GM12878 (cell line): Measurements from ENCODE around the gene PITPNC1. TPM values are rescaled to one million over a fixed set of nuclear protein-coding genes. Genes with fewer than 3 reads are reported as not detected.
A peak's percentile ranks its signal among the peaks of the same experiment; 100 is the strongest.

Experiments used
- ATF7 ChIP-seq: fragments of 450-650 bp; IDR thresholded peaks from 2 replicates; pipeline ENCODE4 v1.6.1; 2016; ENCODE audit warnings: low read depth, mild to moderate bottlenecking
- BHLHE40 ChIP-seq, 2 experiments: fragments of 450-650 bp in 1 of 2; IDR thresholded peaks; 2 replicates each; pipeline ENCODE4 v1.6.1; 2011 to 2017; ENCODE audit warnings: low read depth in 2 of 2, borderline replicate concordance in 1 of 2, improper control_type of control experiment in 1 of 2, low read length in 1 of 2, mild to moderate bottlenecking in 1 of 2
- CBX5 ChIP-seq: sonication (generic); IDR thresholded peaks from 2 replicates; pipeline ENCODE4 v1.6.1; 2016; ENCODE audit warnings: low read depth, moderate library complexity, mild to moderate bottlenecking, inconsistent platforms
- CEBPZ ChIP-seq: fragments of 150-350 bp; IDR thresholded peaks from 2 replicates; pipeline ENCODE4 v1.6.1; 2016; ENCODE audit warnings: low read depth, low read length
- CHD4 ChIP-seq: fragments of 200-600 bp; sonication (generic); IDR thresholded peaks from 2 replicates; pipeline ENCODE4 v1.6.1; 2016; ENCODE audit warnings: mild to moderate bottlenecking
- E2F4 ChIP-seq: IDR thresholded peaks from 2 replicates; pipeline ENCODE4 v1.6.1; 2012; ENCODE audit warnings: low read depth, low read length, improper control_type of control experiment
- EP300 ChIP-seq, 2 experiments: fragments of 150-350 bp in 1 of 2; IDR thresholded peaks; 2 replicates each; pipeline ENCODE4 v1.6.1; 2011 to 2012; ENCODE audit warnings: low read depth in 2 of 2, low read length in 2 of 2, borderline replicate concordance in 1 of 2, improper control_type of control experiment in 1 of 2, inconsistent platforms in 1 of 2; ENCODE audit not compliant: control insufficient read depth in 1 of 2
- EZH2 ChIP-seq: IDR thresholded peaks from 2 replicates; pipeline ENCODE4 v1.6.1; 2012; ENCODE audit warnings: low read depth, mild to moderate bottlenecking, control low read depth, inconsistent platforms, low read length, borderline replicate concordance; ENCODE audit not compliant: control insufficient read depth
- FOXK2 ChIP-seq: fragments of 450-650 bp; IDR thresholded peaks from 2 replicates; pipeline ENCODE4 v1.6.1; 2017; ENCODE audit warnings: mild to moderate bottlenecking, moderate library complexity
- IKZF2 ChIP-seq, 2 experiments: fragments of 450-650 bp; IDR thresholded peaks; 2 replicates each; pipeline ENCODE4 v1.6.1; 2017; ENCODE audit warnings: mild to moderate bottlenecking in 2 of 2, moderate library complexity in 2 of 2
- MTA2 ChIP-seq: fragments of 450-650 bp; IDR thresholded peaks from 2 replicates; pipeline ENCODE4 v1.6.1; 2016; ENCODE audit warnings: low read depth, mild to moderate bottlenecking, moderate library complexity
- MTA3 ChIP-seq: IDR thresholded peaks from 2 replicates; pipeline ENCODE4 v1.6.1; 2012; ENCODE audit warnings: low read length, inconsistent platforms, borderline replicate concordance
- MYC ChIP-seq: IDR thresholded peaks from 2 replicates; pipeline ENCODE4 v1.6.1; 2011; ENCODE audit warnings: mild to moderate bottlenecking, low read length, moderate library complexity, inconsistent platforms; ENCODE audit not compliant: insufficient read depth, insufficient replicate concordance, insufficient read length, severe bottlenecking
- NFIC ChIP-seq: IDR thresholded peaks from 2 replicates; pipeline ENCODE4 v1.6.1; 2012; ENCODE audit warnings: low read depth, mild to moderate bottlenecking, inconsistent platforms, low read length, moderate library complexity
- NFXL1 ChIP-seq: fragments of 450-650 bp; IDR thresholded peaks from 2 replicates; pipeline ENCODE4 v1.6.1; 2017; ENCODE audit warnings: antibody characterized with exemption, mild to moderate bottlenecking, borderline replicate concordance
- NR2C1 ChIP-seq: fragments of 450-650 bp; IDR thresholded peaks from 2 replicates; pipeline ENCODE4 v1.6.1; 2017; ENCODE audit warnings: antibody characterized with exemption, mild to moderate bottlenecking, moderate library complexity
- NR2F1 ChIP-seq: fragments of 450-650 bp; conservative IDR thresholded peaks from 2 replicates; pipeline ENCODE4 v1.6.1; 2017; ENCODE audit warnings: mild to moderate bottlenecking
- RAD21 ChIP-seq: IDR thresholded peaks from 2 replicates; pipeline ENCODE4 v1.6.1; 2011; ENCODE audit warnings: mild to moderate bottlenecking, low read depth, low read length, moderate library complexity; ENCODE audit not compliant: insufficient read depth
- SIX5 ChIP-seq: IDR thresholded peaks from 2 replicates; pipeline ENCODE4 v1.6.1; 2011; ENCODE audit warnings: mild to moderate bottlenecking, low read depth, low read length, moderate library complexity; ENCODE audit not compliant: severe bottlenecking
- WRNIP1 ChIP-seq: IDR thresholded peaks from 2 replicates; pipeline ENCODE4 v1.6.1; 2011; ENCODE audit warnings: low read depth, low read length, improper control_type of control experiment, borderline replicate concordance
- ZBTB11 ChIP-seq: fragments of 450-650 bp; formaldehyde crosslinking; IDR thresholded peaks from 2 replicates; pipeline ENCODE4 v1.5.0; 2022; ENCODE audit warnings: mild to moderate bottlenecking, missing genetic modification characterization
- ZNF24 ChIP-seq: fragments of 450-650 bp; IDR thresholded peaks from 2 replicates; pipeline ENCODE4 v1.6.1; 2017; ENCODE audit warnings: antibody characterized with exemption, mild to moderate bottlenecking
- polyA plus RNA-seq, 11 experiments: library from polyadenylated mRNA; depleted of rRNA in 4 of 11; unstranded in 6 of 11; stranded (reverse) in 5 of 11; fragments of >200 nt; fragmentation: Nextera tagmentation in 4 of 11; fragmentation: Illumina TruSeq in 1 of 11; extraction: Ambion mirVana in 4 of 11; extraction: Trizol in 1 of 11; gene quantifications; 1 replicate in 1 of 11; 2 replicates in 10 of 11; pipeline versions ENCODE4 v1.2.1 to v1.2.3, GENCODE V29; 2011 to 2016; ENCODE audit warnings: inconsistent platforms in 2 of 11, missing spikeins in 2 of 11, low read depth in 1 of 11
- total RNA-seq, 4 experiments: library from RNA; depleted of rRNA in 3 of 4; stranded (reverse); fragments of >200 nt in 3 of 4; fragmentation: Illumina TruSeq in 1 of 4; extraction: Trizol in 1 of 4; gene quantifications; 2 replicates each; pipeline versions ENCODE4 v1.2.1 to v1.2.3, GENCODE V29; 2013 to 2021

PITPNC1 gene
- total and polyA plus RNA-seq, 10 of the 15 experiments (the other 5 are each of a cell fraction or from before 2014, with no cell fraction given): 12.2 to 62.4 (median 47.3) TPM

GRCh38 chr17:67628580-67629013 is 251.5 kb downstream of the PITPNC1 start (continued):
- TF ChIP-seq MTA2: no peak
- no peak for TF ChIP-seq NFIC
- TF ChIP-seq NR2F1: peak; percentile 58; the same call in 1 of the 2 replicates
- peak; percentile 37 to 42; a peak in 2 of 4 replicates for TF ChIP-seq BHLHE40 (IDR thresholded peaks at IDR 0.05; ENCODE audit: borderline replicate concordance in 1 of 2, low read depth in 2 of 2, low read length in 1 of 2)
- 0 out of 2 replicates have a peak, but pooled peaks have one; percentile 30 for TF ChIP-seq WRNIP1
- TF ChIP-seq E2F4: no peak
- no peak for TF ChIP-seq EP300 (IDR thresholded peaks at IDR 0.05; ENCODE audit: borderline replicate concordance in 1 of 2, control insufficient read depth in 1 of 2, low read depth in 2 of 2, low read length in 2 of 2)
- TF ChIP-seq IKZF2 (IDR thresholded peaks at IDR 0.05): 0 out of 4 replicates have a peak, but pooled peaks of 1 of the 2 experiments have one; percentile 20
- no peak for TF ChIP-seq NFXL1
- no peak for TF ChIP-seq MTA3
- TF ChIP-seq CBX5: no peak
- TF ChIP-seq NR2C1: no peak
- no peak for TF ChIP-seq FOXK2
- TF ChIP-seq SIX5: no peak
- TF ChIP-seq EZH2: no peak
- no peak for TF ChIP-seq MYC
- TF ChIP-seq ZBTB11 (CRISPR knock-in tag): no peak
- no peak for TF ChIP-seq ZNF24
- TF ChIP-seq CEBPZ: 0 out of 2 replicates have a peak, but pooled peaks have one; percentile 7
- peak; percentile 90 for TF ChIP-seq RAD21
- no peak for TF ChIP-seq ATF7
- no peak for TF ChIP-seq CHD4
